Measurements from ENCODE around the gene ZNF747. TPM values are rescaled to one million over a fixed set of nuclear protein-coding genes. Genes with fewer than 3 reads are reported as not detected.

The ZNF747 gene
- total and polyA plus RNA-seq, 5 experiments from 2014 or later = 9.5 to 21.9 (median 12.0) TPM

GRCh38 chr16:30530163-30531037, 4.3 kb downstream of the ZNF747 start:
- peak overlapping the region in 8 of 10 donors; percentile 47 to 87 (median 61) for H3K27ac Mint-ChIP-seq
- DNase-seq = no peak
- H3K27me3 Mint-ChIP-seq = no peaks in the 10 kb centered on the region
- H3K9me3 Mint-ChIP-seq = no peaks in the 10 kb centered on the region
- ATAC-seq = no peak
- H3K36me3 Mint-ChIP-seq = peaks cover 0 to 9% (median 0%) of the 10 kb centered on the region in 3 donors
- peaks cover 13 to 45% (median 33%) of the 10 kb centered on the region in 4 donors for H3K4me1 Mint-ChIP-seq
- H3K4me3 Mint-ChIP-seq = peak overlapping the region in 1 of 10 donors; percentile 14
- POLR2A ChIA-PET = interaction anchor here (0.6 to 2.7 kb wide), 7 partner anchors 21 to 129 kb away, joined by 3 to 14 read pairs (median 4); partner anchors contain the start of genes DCTPP1, FBRS and ZNF688

- DNase-seq = no peak
- ATAC-seq = no peak
- Mint-ChIP-seq H3K27me3 (no peaks in the 10 kb centered on the region), H3K4me1 (peaks cover 11 to 46% (median 30%) of the 10 kb centered on the region in 4 donors), H3K27ac (peak overlapping the region in 9 of 10 donors; percentile 46 to 94 (median 74)), H3K4me3 (peak overlapping the region in 7 of 10 donors; percentile 22 to 76 (median 44)), H3K36me3 (peaks cover 0 to 9% (median 0%) of the 10 kb centered on the region in 3 donors), H3K9me3 (no peaks in the 10 kb centered on the region)
- POLR2A ChIA-PET = interaction anchor here (1.0 to 3.5 kb wide), 8 partner anchors 15 to 99 kb away, joined by 3 to 18 read pairs (median 5); partner anchors contain the start of genes DCTPP1, ZNF688 and ZNF764
These were observed 5.7 kb downstream of the ZNF747 start for GRCh38 chr16:30528799-30529457.

GRCh38 chr16:30527635-30528178, 7.0 kb downstream of the ZNF747 start:
- ATAC-seq (peak; percentile 10 to 21), DNase-seq (peak in 1 of 10 donors; percentile 22)
- peak overlapping the region; percentile 82 to 95 (median 90) for H3K4me3 Mint-ChIP-seq
- peak overlapping the region; percentile 90 to 96 (median 94) for H3K27ac Mint-ChIP-seq
- POLR2A ChIA-PET = interaction anchor here (0.6 to 3.5 kb wide), 13 partner anchors 8 to 131 kb away, joined by 3 to 18 read pairs (median 4); partner anchors contain the start of genes DCTPP1, FBRS, ZNF688 and ZNF747
- no peaks in the 10 kb centered on the region for H3K27me3 Mint-ChIP-seq
- H3K9me3 Mint-ChIP-seq = no peaks in the 10 kb centered on the region
- H3K36me3 Mint-ChIP-seq = peaks cover 0 to 11% (median 0%) of the 10 kb centered on the region in 3 donors
- H3K4me1 Mint-ChIP-seq = peaks cover 7 to 37% (median 23%) of the 10 kb centered on the region in 4 donors

- ATAC-seq (peak; percentile 71 to 82), DNase-seq (peak; percentile 64 to 92 (median 72))
- peak overlapping the region; percentile 82 to 95 (median 90) for H3K4me3 Mint-ChIP-seq
- H3K36me3 Mint-ChIP-seq = peaks cover 0 to 14% (median 0%) of the 10 kb centered on the region in 3 donors
- peaks cover 10 to 40% (median 23%) of the 10 kb centered on the region in 4 donors for H3K4me1 Mint-ChIP-seq
- H3K9me3 Mint-ChIP-seq = no peaks in the 10 kb centered on the region
- POLR2A ChIA-PET = interaction anchor here (0.6 to 3.5 kb wide), 9 partner anchors 8 to 123 kb away, joined by 3 to 18 read pairs (median 3); partner anchors contain the start of genes DCTPP1, ZNF688, ZNF747 and ZNF764
- no peaks in the 10 kb centered on the region for H3K27me3 Mint-ChIP-seq
- peak overlapping the region; percentile 90 to 96 (median 94) for H3K27ac Mint-ChIP-seq
These were observed 7.6 kb downstream of the ZNF747 start for GRCh38 chr16:30526823-30527634.

- DNase-seq (peak in 7 of 10 donors; percentile 16 to 43 (median 32)), ATAC-seq (peak; percentile 11 to 19)
- POLR2A ChIA-PET = interaction anchor here (0.9 to 3.5 kb wide), 6 partner anchors 8 to 119 kb away, joined by 3 to 18 read pairs (median 6); partner anchors contain the start of genes DCTPP1, ZNF688, ZNF747 and ZNF764
- H3K9me3 Mint-ChIP-seq = no peaks in the 10 kb centered on the region
- peak within 1 kb of the TSS; percentile 84 to 95 (median 90) for H3K4me3 Mint-ChIP-seq
- H3K27ac Mint-ChIP-seq = peak within 1 kb of the TSS; percentile 90 to 96 (median 94)
- H3K36me3 Mint-ChIP-seq = peaks cover 0 to 15% (median 0%) of the 10 kb centered on the region in 3 donors
- H3K4me1 Mint-ChIP-seq = peaks cover 10 to 37% (median 23%) of the 10 kb centered on the region in 4 donors
- no peaks in the 10 kb centered on the region for H3K27me3 Mint-ChIP-seq
These were observed 8.4 kb downstream of the ZNF747 start, which contains the start of gene ZNF768 for GRCh38 chr16:30526137-30526822. ZNF768 (minus strand) TSS chr16:30526566; CDS start chr16:30526413, 153 bp downstream.

- no peak for ATAC-seq
- peak overlapping the region in 8 of 10 donors; percentile 37 to 93 (median 84) for H3K27ac Mint-ChIP-seq
- POLR2A ChIA-PET = interaction anchor here (0.7 to 2.1 kb wide), 5 partner anchors 9 to 96 kb away, joined by 3 to 15 read pairs (median 5); partner anchors contain the start of genes DCTPP1 and ZNF747
These were observed 8.9 kb downstream of the ZNF747 start for GRCh38 chr16:30525844-30526136.

GRCh38 chr16:30524575-30525568, 9.8 kb downstream of the ZNF747 start:
- Mint-ChIP-seq H3K36me3 (peaks cover 0 to 26% (median 0%) of the 10 kb centered on the region in 3 donors), H3K4me1 (peaks cover 10 to 32% (median 22%) of the 10 kb centered on the region in 4 donors), H3K27ac (peak overlapping the region in 3 of 10 donors; percentile 9 to 87 (median 36)), H3K4me3 (peak overlapping the region in 8 of 10 donors; percentile 19 to 92 (median 42)), H3K9me3 (no peaks in the 10 kb centered on the region), H3K27me3 (no peaks in the 10 kb centered on the region)
- no peak for ATAC-seq
- no peak for DNase-seq
- POLR2A ChIA-PET = interaction anchor here (0.7 to 2.1 kb wide), 8 partner anchors 10 to 95 kb away, joined by 3 to 15 read pairs (median 5); partner anchors contain the start of genes DCTPP1, ZNF747 and ZNF764

More at GRCh38 chr16:30525844-30526136, 8.9 kb downstream of the ZNF747 start:
- Mint-ChIP-seq H3K4me3 (peak overlapping the region; percentile 70 to 92 (median 86)), H3K9me3 (no peaks in the 10 kb centered on the region), H3K4me1 (peaks cover 10 to 36% (median 23%) of the 10 kb centered on the region in 4 donors), H3K36me3 (peaks cover 0 to 17% (median 0%) of the 10 kb centered on the region in 3 donors), H3K27me3 (no peaks in the 10 kb centered on the region)
- DNase-seq = no peak

- Mint-ChIP-seq H3K27me3 (no peaks in the 10 kb centered on the region), H3K4me3 (peak overlapping the region in 4 of 10 donors; percentile 33 to 58 (median 44)), H3K36me3 (peaks cover 0 to 35% (median 3%) of the 10 kb centered on the region in 3 donors), H3K4me1 (peaks cover 15 to 35% (median 27%) of the 10 kb centered on the region in 4 donors), H3K9me3 (no peaks in the 10 kb centered on the region), H3K27ac (peak overlapping the region in 4 of 10 donors; percentile 24 to 65 (median 46))
- POLR2A ChIA-PET = interaction anchor here (0.5 to 2.1 kb wide), 6 partner anchors 11 to 78 kb away, joined by 3 to 15 read pairs (median 4); partner anchors contain the start of genes ZNF747 and ZNF764
- DNase-seq (no peak), ATAC-seq (no peak)
These were observed 10.7 kb downstream of the ZNF747 start for GRCh38 chr16:30523768-30524574.

Data from naive thymus-derived CD8-positive, alpha-beta T cell (primary cell).